ENCODE measurements around the gene RER1. TPM values are rescaled to one million over a fixed set of nuclear protein-coding genes. Genes with fewer than 3 reads are reported as not detected.
A peak's percentile ranks its signal among the peaks of the same experiment; 100 is the strongest.

Gene RER1
- total RNA-seq, 1 experiment from 2014 or later = 110 TPM

DNA sequence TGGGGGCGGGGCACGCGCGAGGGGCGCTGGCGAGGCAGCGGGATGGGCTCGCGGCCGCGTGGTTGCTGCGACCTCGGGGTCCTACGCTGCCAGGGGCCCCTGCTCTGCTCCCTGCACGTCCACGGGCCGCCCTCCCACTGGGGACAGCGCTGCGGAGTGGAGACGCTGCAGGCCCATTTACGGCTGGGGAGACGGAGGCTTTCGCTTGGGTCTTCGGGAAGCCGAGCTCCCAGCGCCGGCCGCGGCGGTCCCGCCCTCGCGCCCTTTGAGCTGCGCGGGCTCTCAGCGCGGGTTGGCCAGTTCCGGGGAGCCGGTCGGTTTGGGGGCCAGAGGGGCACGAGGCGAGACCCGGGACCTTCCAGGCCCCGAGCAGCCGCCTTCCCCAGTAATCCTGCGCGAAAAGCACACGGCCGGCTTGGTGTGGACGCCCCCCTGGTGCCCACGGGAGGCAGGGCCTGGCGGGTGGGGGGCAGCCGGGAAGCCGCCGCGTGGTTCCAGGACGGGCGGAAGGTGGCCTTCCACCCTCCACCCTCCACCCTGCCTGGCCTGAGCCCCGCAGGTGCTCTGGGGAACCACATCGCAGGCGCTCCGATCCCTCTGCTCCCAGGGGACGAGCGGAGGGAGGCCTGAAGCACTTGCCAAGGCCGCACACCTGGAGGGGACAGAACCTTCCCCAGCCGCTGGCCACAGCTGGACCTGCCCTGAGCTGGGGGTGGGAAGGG lies 21.3 kb downstream of the RER1 start:
- Histone ChIP-seq H3K9ac (ENCODE audit: extremely low read depth, insufficient read length, low read length) (peak overlapping the region; percentile 57), H3K14ac (ENCODE audit: insufficient read depth, low read length) (peak overlapping the region; percentile 83), H3K79me2 (ENCODE audit: insufficient read depth, low read length) (no peaks in the 10 kb centered on the region), H2BK20ac (ENCODE audit: low read depth, low read length, poor library complexity, severe bottlenecking) (no peak overlapping the region), H2BK12ac (ENCODE audit: insufficient read length, low read depth, low read length) (no peak overlapping the region), H3K27me3 (ENCODE audit: insufficient read depth, low read length) (no peaks in the 10 kb centered on the region), H3K23ac (ENCODE audit: insufficient read length, low read depth, low read length) (no peak overlapping the region), H3K4me2 (ENCODE audit: insufficient read depth, insufficient read length, low read length) (peak overlapping the region; percentile 68), H3K18ac (ENCODE audit: insufficient read length, low read depth, low read length) (peak overlapping the region; percentile 54), H3T11ph (ENCODE audit: low read length) (no peak overlapping the region), H3K79me1 (ENCODE audit: insufficient read depth, low read depth, low read length, poor library complexity, severe bottlenecking) (no peaks in the 10 kb centered on the region), H3K4me1 (ENCODE audit: insufficient read depth, low read length) (no peaks in the 10 kb centered on the region), H2BK15ac (ENCODE audit: low read depth, low read length) (no peak overlapping the region), H4K20me1 (ENCODE audit: control insufficient read depth, insufficient read depth, insufficient read length) (no peaks in the 10 kb centered on the region), H2BK5ac (ENCODE audit: insufficient read length, low read length) (no peak overlapping the region), H3K23me2 (ENCODE audit: insufficient read length, low read depth, low read length, poor library complexity, severe bottlenecking) (peaks cover 15% of the 10 kb centered on the region), H4K8ac (replicated peaks; ENCODE audit: insufficient read length, low read depth, low read length) (no peak overlapping the region), H3K9me3 (ENCODE audit: control insufficient read depth, low read depth, low read length) (no peaks in the 10 kb centered on the region), H4K91ac (ENCODE audit: insufficient read length, low read depth, low read length) (no peak overlapping the region), H2BK120ac (ENCODE audit: low read depth, low read length, poor library complexity, severe bottlenecking) (no peak overlapping the region), H3K27ac (ENCODE audit: insufficient read length, low read depth, low read length) (no peak overlapping the region), H2AK5ac (ENCODE audit: insufficient read length, low read length) (no peak overlapping the region), H3K56ac (ENCODE audit: insufficient read length, low read depth, low read length) (no peak overlapping the region), H4K5ac (ENCODE audit: insufficient read length, low read depth, low read length) (no peak overlapping the region), H3K4ac (ENCODE audit: low read depth, low read length) (no peak overlapping the region), H2AFZ (ENCODE audit: low read length) (no peak overlapping the region)
- H3K4me3 Mint-ChIP-seq = peak overlapping the region; percentile 75 to 83; a peak in 4 of 5 replicates
- no peak for DNase-seq
- H3K4me1 Mint-ChIP-seq = peaks cover 20 to 27% of the 10 kb centered on the region in 2 experiments
- H3K27ac Mint-ChIP-seq = no peak overlapping the region
- peaks cover 13% of the 10 kb centered on the region for H3K27me3 Mint-ChIP-seq (ENCODE audit: low read depth)
- peaks cover 7 to 19% (median 17%) of the 10 kb centered on the region in 3 experiments; a peak in 6 of 7 replicates for H3K36me3 Mint-ChIP-seq (ENCODE audit: insufficient read depth in 1 of 3, low read depth in 3 of 3)
- no peaks in the 10 kb centered on the region for H3K9me3 Mint-ChIP-seq
- WGBS (ENCODE audit: extremely low coverage, insufficient read length, low lambda C conversion rate) = no CpG with 5 or more reads among the region's 66 CpGs
- TF ChIP-seq CTCF (conservative IDR thresholded peaks at IDR 0.05) = no peak
